ENCODE measurements around the gene CREB5. TPM values are rescaled to one million over a fixed set of nuclear protein-coding genes. Genes with fewer than 3 reads are reported as not detected.

The CREB5 gene
- total and polyA plus RNA-seq, 7 donors, result 0.86 to 33.8 (median 16.6) TPM

GRCh38 chr7:28842769-28843295, 430.5 kb downstream of the CREB5 start:
- no peaks in the 10 kb centered on the region for H3K27me3 ChIP-seq (ENCODE audit: insufficient read depth in 3 of 3, low read length in 2 of 3)
- intact Hi-C loops (cut with DNase I), result no loop called here
- ATAC-seq (no peak), DNase-seq (no peak)
- no peaks in the 10 kb centered on the region for H3K9me3 ChIP-seq
- 93 to 100% (median 100%) methylated on average over 1 of the region's 1 CpG for WGBS, 3 donors
- H3K27ac ChIP-seq, result no peak overlapping the region
- H3K4me1 ChIP-seq, result no peaks in the 10 kb centered on the region
- no peaks in the 10 kb centered on the region for H3K36me3 ChIP-seq (ENCODE audit: insufficient read depth in 1 of 2, low read depth in 1 of 2)
- no peak for TF ChIP-seq CTCF (IDR thresholded peaks at IDR 0.05)
- H3K4me3 ChIP-seq, result no peak overlapping the region

DNA sequence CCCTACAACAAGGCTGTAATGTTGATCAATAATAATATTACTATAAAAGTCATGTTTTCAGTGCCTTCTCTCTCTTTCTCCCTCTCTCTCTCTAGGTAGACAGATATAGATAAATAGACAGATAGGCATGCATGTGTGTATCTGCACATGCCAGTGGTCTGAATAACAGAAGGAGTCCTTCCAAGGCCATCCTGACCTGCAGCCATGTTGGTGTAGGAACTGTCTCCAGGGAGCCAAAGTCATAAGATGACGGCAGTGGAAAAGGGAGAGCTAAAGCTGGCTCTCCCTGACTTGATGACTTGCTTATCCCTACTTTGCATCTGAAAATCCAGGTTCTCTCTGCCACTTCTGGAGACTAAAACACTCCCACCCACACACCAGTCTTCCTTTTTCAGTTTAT, 432.8 kb downstream of the CREB5 start:
- Histone ChIP-seq H3K4me3 (no peak overlapping the region), H3K27ac (no peak overlapping the region), H3K36me3 (ENCODE audit: insufficient read depth in 1 of 2, low read depth in 1 of 2) (no peaks in the 10 kb centered on the region), H3K27me3 (ENCODE audit: insufficient read depth in 3 of 3, low read length in 2 of 3) (no peaks in the 10 kb centered on the region), H3K9me3 (no peaks in the 10 kb centered on the region), H3K4me1 (no peaks in the 10 kb centered on the region)
- ATAC-seq (no peak), DNase-seq (no peak)
- intact Hi-C loops (cut with DNase I), result no loop called here
- 82 to 89% (median 84%) methylated on average over 1 of the region's 1 CpG for WGBS, 3 donors
- TF ChIP-seq CTCF (IDR thresholded peaks at IDR 0.05), result no peak

DNA sequence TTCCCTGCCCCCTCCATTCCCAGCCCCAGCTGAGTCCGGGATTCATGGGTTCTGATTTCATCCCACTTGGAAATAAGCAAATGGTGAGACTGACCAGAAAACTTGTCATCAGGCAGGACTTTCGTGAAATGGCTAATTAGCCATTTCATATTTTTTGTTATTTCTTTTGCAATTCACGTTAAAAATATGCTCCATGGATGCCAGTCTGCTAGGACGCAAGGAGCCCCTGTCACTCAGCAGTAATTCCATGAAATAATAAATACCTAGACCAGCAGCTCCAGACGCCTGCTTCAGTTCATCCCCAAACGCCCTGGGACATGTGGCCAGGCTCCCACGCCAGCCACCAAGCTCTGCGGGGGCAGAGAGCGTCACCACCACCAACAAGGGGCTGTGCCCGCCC, 434.9 kb downstream of the CREB5 start:
- no peak for TF ChIP-seq CTCF (IDR thresholded peaks at IDR 0.05)
- 44 to 68% (median 47%) methylated on average over 10 of the region's 10 CpGs for whole genome bisulfite sequencing, 3 donors
- Histone ChIP-seq H3K27ac (no peak overlapping the region), H3K9me3 (no peaks in the 10 kb centered on the region), H3K4me1 (no peaks in the 10 kb centered on the region), H3K27me3 (ENCODE audit: insufficient read depth in 3 of 3, low read length in 2 of 3) (no peaks in the 10 kb centered on the region), H3K36me3 (ENCODE audit: insufficient read depth in 1 of 2, low read depth in 1 of 2) (no peaks in the 10 kb centered on the region), H3K4me3 (no peak overlapping the region)
- DNase-seq (no peak), ATAC-seq (no peak)
- intact Hi-C loops (cut with DNase I), result no loop called here

DNA sequence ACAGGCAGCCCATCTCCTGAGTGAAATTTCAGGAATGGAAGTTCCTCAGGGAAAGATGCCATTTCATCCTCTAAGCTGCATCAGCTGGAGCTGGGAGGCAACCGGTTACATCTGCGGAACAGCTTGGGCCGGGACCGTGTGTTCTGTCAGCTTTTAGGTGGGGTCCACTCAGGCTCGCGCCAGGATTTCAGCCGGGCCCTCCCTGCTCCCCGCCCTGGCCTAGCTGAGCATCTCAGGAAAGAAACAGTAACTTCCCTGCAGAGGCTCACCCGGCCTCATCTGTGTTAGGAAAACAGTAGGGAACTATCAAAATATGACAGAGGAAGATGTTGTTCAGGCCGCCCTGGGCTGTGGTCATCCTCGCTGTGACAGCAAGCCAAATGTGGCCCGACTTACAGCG, 435.4 kb downstream of the CREB5 start:
- 50 to 61% (median 51%) methylated on average over 13 of the region's 13 CpGs for WGBS, 3 donors
- H3K4me3 ChIP-seq, result no peak overlapping the region
- ATAC-seq (peak in 1 of 4 donors; percentile 41), DNase-seq (peak; percentile 60 to 73)
- H3K27me3 ChIP-seq (ENCODE audit: insufficient read depth in 3 of 3, low read length in 2 of 3), result no peaks in the 10 kb centered on the region
- intact Hi-C loops (cut with DNase I), result no loop called here
- H3K9me3 ChIP-seq, result no peaks in the 10 kb centered on the region
- no peaks in the 10 kb centered on the region for H3K4me1 ChIP-seq
- no peaks in the 10 kb centered on the region for H3K36me3 ChIP-seq (ENCODE audit: insufficient read depth in 1 of 2, low read depth in 1 of 2)
- no peak overlapping the region for H3K27ac ChIP-seq
- no peak for TF ChIP-seq CTCF (IDR thresholded peaks at IDR 0.05)

DNA sequence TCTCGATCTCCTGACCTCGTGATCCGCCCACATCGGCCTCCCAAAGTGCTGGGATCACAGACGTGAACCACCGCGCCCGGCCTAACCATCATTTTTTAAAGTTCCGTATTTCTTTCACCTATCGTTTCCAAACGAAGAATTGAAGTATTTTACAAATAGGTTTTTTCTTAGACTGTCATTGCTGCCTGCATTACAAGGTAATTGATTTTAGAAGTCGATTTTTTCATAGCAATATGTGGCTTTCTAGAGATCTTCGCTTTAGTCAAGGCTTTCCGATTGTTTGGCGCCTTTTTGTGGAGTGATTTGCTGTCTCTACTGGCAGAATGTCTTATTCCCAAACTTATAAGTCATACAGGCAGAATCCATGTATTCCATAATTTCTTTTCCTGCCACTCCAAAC, 436.6 kb downstream of the CREB5 start:
- TF ChIP-seq CTCF (IDR thresholded peaks at IDR 0.05), result no peak
- DNase-seq (no peak), ATAC-seq (no peak)
- no peaks in the 10 kb centered on the region for H3K27me3 ChIP-seq (ENCODE audit: insufficient read depth in 3 of 3, low read length in 2 of 3)
- H3K36me3 ChIP-seq (ENCODE audit: insufficient read depth in 1 of 2, low read depth in 1 of 2), result no peaks in the 10 kb centered on the region
- H3K4me3 ChIP-seq, result no peak overlapping the region
- H3K27ac ChIP-seq, result no peak overlapping the region
- H3K4me1 ChIP-seq, result peaks cover 3% of the 10 kb centered on the region
- intact Hi-C loops (cut with DNase I), result no loop called here
- 95 to 98% (median 96%) methylated on average over 15 of the region's 15 CpGs for WGBS, 3 donors
- H3K9me3 ChIP-seq, result no peaks in the 10 kb centered on the region

All from psoas muscle (tissue), 8 donors.